A172 (cell line): ENCODE data around the gene PRSS38. TPM values are rescaled to one million over a fixed set of nuclear protein-coding genes. Genes with fewer than 3 reads are reported as not detected.
A peak's percentile ranks its signal among the peaks of the same experiment; 100 is the strongest.

Experiments used
- DNase-seq: peaks from one replicate; pipeline ENCODE4 v3.0.0-alpha.2; 2015; ENCODE audit warnings: low spot score
- total RNA-seq: library from RNA; depleted of rRNA; stranded (reverse); fragments of >200 nt; shearing (Covaris generic); gene quantifications from 2 replicates; pipeline ENCODE4 v1.2.3, GENCODE V29; 2014; rRNA removed

PRSS38 gene
- total RNA-seq = not detected in 2 replicates

DNA sequence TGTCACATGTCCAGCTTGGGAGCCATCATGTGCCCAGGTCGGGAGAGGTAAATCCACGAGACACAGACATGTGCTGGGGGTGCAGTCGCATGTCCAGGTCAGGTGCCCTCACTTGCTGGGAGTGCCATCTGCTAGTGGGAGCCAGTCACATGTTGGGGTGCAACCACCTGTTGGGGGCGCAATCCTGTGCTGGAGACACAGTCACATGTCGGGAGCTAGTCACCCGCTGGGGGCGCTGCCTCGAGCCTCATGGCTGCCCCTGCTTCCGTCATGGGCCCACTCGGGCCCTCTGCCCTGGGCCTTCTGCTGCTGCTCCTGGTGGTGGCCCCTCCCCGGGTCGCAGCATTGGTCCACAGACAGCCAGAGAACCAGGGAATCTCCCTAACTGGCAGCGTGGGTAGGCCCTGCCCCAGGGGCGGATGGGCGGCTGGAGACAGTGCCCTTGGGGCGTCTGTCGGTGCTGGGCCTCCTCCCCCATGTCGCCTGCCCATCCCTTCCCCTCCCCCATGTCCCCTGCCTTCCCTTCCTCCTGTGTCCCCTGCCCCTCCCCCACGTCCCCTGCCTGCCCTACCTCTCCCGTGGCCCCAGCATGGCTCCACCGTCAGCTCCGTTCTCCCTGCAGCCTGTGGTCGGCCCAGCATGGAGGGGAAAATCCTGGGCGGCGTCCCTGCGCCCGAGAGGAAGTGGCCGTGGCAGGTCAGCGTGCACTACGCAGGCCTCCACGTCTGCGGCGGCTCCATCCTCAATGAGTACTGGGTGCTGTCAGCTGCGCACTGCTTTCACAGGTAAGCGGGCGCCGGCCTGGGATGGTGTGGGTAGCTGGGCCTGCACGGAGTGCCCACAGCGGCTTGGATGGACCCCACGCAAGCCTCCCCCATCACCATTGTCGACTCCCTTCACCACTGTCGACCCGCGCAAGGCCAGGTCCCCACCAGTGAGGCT lies at the start of gene PRSS38:
Gene PRSS38, plus strand, starts transcription at position 208 of the 942 bp plus-strand sequence. Its CDS starts 42 bp downstream, at position 250.
- DNase-seq = no peak

- DNase-seq = peak; percentile 95
Measured at GRCh38 chr1:227766015-227766634, 49.4 kb upstream of the PRSS38 start.

DNA sequence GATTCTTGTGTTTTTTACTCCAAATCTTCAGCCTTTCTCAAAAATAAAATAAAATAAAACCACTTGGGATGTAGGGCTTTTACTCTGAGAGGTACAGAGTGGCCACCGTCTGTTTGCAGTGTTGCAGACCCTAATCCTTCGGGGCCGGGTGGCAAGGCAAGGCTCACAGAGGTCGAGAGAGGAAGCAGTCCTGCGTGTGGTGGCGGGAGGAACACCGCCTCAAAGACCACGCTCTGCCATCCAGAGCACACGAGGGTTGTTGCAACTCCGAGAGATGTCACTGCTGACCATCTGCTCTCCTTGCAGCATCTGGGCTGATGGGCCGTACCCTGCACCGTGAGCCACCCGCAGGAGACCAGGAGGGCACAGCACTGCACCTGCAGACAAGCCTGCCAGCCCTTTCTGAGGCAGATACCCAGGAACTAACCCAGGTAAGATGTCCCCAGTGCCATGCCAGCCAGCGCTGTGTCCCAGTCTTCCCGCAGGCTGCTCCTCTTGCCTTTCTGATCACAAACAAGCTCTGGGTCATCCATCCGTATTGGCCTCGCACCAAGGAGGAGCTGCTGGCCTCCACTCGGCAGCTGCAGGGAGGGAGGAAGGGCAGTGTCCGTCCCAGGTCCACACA lies 48.7 kb upstream of the PRSS38 start:
- no peak for DNase-seq

- DNase-seq = no peak
Measured at GRCh38 chr1:227767401-227768124, 47.9 kb upstream of the PRSS38 start.

DNA sequence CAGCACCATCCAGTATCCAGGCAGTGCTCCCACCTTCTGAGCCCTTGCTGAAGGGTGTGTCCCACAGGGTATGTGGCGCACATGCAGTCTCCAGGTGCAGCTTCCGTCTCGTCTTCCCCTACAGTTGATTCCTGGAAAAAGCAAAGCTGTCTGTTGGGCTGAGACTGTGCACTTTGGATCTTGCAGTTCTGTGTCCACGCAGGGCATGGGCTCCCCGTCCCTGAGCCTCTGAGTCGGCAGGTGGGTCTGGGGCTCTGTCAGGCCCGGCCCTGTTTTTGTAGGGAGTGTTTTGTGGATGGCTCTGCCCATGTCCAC lies 47.4 kb upstream of the PRSS38 start:
- DNase-seq = no peak

DNA sequence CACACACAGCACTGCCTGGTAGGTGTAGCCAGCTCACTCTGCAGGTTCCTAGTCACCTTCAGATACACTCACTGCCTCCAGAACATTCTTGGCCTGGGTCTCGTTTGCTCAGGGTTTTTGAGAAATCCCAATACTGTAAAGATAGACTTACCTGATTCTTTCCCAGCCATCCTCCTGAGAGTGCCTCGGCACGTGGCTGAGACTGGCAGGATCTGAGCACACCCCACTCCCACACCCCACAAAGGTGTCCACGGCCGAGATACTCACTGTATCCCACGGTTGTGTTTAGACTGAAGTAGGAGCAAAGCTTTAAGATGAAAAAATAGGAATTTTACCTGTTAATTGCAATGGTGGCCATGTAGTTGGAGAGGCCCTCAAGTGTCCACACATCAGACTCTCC lies 46.8 kb upstream of the PRSS38 start:
- DNase-seq = no peak

DNA sequence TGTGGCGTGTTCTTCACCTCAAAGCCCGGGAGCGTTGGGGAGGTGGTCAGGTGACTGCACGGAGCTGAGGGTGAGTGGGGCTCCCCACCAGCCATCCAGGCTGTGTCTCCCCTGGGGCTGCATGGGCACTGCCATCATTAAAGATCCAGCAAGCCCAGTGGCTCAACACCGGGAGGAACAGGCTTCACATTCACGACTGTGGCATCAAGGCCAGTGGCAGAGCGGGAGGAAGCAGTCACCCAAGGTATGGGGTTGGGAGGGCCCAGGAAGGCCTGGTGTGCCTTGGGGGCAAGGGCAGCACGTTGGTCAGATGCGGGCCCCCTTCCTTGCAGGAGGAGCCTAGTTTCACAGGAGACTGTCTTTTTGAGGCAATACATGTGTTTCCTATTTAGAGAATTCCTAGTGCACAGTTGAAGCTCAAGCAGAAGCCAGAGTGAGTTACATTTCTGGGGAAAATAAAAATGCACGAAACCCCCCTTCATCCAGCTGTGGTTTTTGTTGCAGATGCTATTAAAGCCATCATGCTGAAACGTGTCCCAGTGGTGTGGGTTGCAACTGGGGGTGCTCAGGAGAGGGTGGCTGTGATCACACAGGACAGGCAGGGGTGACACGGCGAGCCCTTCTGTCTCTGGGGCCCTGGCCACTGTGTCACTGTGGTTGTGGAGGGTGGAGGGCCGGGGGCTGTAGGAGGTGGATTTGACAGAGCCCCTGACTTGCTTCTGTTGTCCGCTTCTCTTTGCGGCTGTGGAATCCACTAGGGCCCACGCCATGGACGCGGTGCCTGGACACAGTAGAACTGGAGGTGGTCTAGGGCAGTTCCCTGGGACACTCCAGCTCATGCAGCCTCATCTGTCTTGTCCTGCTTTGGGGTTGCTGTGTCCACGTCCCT lies 46.2 kb upstream of the PRSS38 start:
- no peak for DNase-seq

DNA sequence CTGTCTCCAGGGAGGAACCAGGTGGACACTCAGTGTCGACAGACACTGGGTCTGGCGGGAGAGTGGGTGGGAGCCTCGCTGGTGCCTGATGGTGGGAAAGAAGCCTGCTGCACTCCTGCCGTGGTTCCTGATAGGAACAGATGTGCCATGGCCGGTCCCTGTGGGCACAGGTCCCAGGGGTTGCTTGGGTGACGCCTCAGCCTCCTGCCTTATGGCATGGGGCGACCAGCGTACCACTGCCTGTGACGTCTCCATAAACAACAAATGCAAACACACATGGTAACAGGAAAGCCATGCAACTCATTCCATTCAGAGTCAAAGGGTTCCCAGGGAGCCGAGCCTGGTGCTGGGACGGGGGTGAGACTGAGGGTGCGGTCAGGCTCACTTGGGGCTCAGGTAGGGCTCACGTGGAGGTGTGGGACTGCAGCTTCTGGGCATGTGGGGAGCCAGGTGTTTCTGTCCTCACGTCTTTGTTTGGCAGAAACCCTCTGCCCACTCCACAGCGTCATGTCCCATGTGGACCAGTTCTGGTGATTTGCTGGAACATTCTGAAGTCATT lies 45.5 kb upstream of the PRSS38 start:
- no peak for DNase-seq

DNA sequence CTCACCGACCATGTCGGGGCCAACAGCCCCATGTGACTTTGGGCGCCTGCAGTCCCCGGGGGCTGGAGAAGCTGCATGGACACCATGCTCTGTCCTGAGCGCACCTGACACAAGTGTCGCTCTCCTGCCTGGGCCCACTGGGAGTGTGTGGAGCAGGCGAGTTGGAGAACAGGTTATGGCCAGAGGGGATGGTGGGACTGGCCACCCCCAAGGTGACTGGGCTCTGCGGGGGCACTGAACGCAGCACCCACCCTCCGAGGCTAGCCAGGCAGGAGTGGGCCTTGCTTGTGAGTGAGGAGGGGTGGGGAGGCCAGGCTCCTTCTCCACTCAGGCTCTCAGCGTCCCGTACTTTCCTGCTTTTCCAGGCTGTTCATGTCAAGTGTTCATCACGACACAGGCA lies 44.7 kb upstream of the PRSS38 start:
- no peak for DNase-seq

- no peak for DNase-seq
Measured at GRCh38 chr1:227771326-227771725, 44.1 kb upstream of the PRSS38 start.

DNA sequence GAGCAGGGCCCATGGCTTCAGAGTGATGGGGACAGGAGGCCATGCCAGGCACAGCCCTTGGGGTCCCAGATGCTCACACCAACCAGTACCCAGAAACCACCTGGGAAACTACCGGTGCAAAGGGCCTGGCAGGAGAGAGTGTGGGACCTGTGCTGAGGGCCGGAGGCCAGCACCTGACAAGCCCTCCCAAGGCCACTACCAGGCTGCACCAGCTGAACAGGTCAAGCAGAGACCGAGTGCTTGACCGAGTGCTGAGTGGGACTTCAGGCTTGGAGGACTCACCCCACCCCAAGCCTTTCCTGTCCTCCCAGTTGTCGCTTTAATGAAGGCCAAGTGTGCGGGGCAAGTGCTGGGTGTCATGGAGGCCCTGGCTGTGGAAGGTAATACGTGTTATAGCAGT lies 43.7 kb upstream of the PRSS38 start:
- no peak for DNase-seq

- no peak for DNase-seq
Measured at GRCh38 chr1:227773558-227773957, 41.9 kb upstream of the PRSS38 start.

GRCh38 chr1:227774051-227774731 lies 41.3 kb upstream of the PRSS38 start:
- DNase-seq = no peak

DNA sequence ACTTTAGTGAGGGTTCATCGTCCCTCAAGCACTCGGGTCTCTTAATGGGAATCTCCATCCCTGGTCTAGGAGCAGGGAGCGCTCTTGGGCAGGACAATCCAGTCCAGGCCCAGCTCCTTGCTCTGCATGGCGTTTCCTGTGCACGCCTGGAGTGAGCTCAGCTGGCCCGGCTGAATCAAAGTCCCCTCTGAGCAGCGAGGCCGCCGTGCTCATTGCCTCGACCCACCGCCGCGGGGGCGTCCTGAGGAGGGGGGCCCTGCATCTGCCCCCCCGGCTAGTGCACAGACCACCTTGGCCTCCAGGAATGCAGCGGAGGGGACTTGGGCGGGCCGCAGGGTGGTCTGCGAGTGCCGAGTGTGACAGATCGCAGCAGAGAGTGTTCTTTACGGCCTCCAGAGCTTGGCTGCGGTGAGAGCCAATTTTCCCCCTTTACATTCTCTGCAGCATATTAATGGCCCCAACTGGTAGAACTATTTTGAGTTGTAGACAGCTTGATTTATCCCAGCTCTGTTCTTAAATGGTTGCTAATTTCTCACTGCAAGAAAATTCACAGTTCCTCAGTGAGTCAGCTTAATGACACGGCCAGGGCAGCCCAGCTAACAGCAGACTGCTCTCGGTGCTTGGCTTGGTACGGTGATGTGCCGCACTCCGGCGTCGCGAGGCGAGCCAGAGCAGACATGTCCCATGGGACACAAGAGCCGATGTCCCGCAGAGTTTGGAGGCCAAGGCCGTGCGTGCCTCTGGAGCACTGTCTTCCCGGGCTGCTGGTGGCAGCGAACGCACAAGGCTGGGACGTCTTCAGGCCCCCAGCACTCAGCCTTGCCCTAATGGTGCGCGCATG lies 40.4 kb upstream of the PRSS38 start:
- DNase-seq = peak; percentile 82

- no peak for DNase-seq
Measured at GRCh38 chr1:227775841-227776240, 39.6 kb upstream of the PRSS38 start.

GRCh38 chr1:227776331-227776771 lies 39.1 kb upstream of the PRSS38 start:
- peak; percentile 91 for DNase-seq

DNA sequence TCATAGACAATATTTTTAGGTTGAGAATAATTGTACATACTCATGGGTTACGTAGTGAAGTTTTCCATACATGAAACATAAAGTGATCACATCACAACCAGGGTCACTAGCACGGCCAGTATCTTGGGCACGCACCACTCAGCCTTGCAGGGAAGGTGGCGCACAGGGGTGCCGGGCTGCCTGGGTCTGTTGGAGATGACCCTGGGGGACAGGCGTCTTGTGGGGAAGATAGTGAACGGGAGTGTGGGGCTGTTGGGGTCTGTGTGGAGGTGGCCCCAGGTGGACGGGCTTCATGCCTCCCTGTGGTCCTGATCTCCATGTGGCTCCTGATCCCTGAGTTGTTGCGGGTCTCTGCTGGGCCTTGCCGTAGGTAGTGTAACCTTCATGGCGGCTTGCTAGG lies 38.3 kb upstream of the PRSS38 start:
- no peak for DNase-seq

DNA sequence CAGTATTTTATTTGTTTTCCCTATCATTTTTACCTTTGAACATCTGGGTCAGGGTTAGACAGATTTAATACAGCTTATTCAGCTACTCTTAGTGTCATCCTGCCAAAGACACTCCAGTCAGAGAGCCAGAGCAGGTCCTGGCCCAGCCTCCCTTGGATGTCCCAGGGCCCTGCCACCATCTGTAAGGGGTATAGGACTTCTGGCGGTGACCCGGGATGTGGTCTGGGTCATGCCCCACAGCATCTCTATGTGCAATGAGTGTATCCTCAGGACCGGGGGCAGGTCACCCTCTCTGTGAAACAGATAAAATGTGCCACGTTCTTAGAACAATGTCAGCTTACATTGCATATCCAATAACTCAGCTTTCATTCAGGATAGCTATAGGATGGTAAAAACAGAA lies 37.8 kb upstream of the PRSS38 start:
- DNase-seq = no peak

DNA sequence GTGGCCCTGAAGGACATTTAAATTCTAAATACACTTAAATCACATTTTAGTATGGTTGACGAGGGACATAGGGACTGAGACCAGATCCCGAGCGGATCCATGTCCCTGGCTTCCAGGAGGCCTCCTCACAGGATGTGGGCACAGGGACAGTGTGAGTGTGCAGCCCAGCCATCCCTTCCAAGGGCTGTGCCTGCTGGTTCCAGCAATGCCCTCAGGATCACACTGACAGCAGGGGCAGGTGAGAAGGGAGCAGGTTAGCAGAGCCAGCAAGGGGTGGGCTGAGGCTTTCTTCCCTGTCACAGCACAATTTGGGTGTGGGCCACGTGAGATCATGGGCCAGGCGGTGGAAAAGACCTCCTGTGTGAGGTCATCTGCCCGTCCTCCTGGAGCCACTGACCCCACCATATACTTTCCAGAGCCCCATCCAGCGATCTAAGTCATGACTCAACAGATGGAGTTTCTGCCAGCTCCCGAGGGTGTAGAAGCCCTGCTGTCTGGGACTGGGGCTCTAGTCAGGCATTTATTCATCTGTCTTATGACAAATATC lies 37.0 kb upstream of the PRSS38 start:
- peak; percentile 95 for DNase-seq
